ENCODE measurements around the gene PPP2R3C. TPM values are rescaled to one million over a fixed set of nuclear protein-coding genes. Genes with fewer than 3 reads are reported as not detected.
"Not testable (repeated sequence)": the region's sequence is repeated elsewhere in the genome, so short reads cannot be mapped to it uniquely, and the experiment has no call there.

The PPP2R3C gene
- total RNA-seq, 1 donor from 2014 or later = 26.5 TPM

- DNase-seq = no peak
- no peak for TF ChIP-seq CTCF (IDR thresholded peaks at IDR 0.05; ENCODE audit: borderline replicate concordance)
- intact Hi-C loops (cut with micrococcal nuclease) = no loop called here
- no peaks in the 10 kb centered on the region for H3K27me3 ChIP-seq (ENCODE audit: low read depth)
- no peaks in the 10 kb centered on the region for H3K9me3 ChIP-seq (replicated peaks)
- H3K27ac ChIP-seq (replicated peaks) = no peak overlapping the region
- no peak overlapping the region for H3K4me3 ChIP-seq
- H3K36me3 ChIP-seq = peaks cover 71% of the 10 kb centered on the region
- peaks cover 6% of the 10 kb centered on the region for H3K4me1 ChIP-seq
Observed at GRCh38 chr14:35072226-35072625, 49.6 kb downstream of the PPP2R3C start.

- TF ChIP-seq CTCF (IDR thresholded peaks at IDR 0.05; ENCODE audit: borderline replicate concordance) = no peak
- Histone ChIP-seq H3K36me3 (peaks cover 70% of the 10 kb centered on the region), H3K9me3 (replicated peaks) (no peaks in the 10 kb centered on the region), H3K27ac (replicated peaks) (no peak overlapping the region), H3K4me3 (no peak overlapping the region), H3K4me1 (peaks cover 4% of the 10 kb centered on the region), H3K27me3 (ENCODE audit: low read depth) (no peaks in the 10 kb centered on the region)
- intact Hi-C loops (cut with micrococcal nuclease) = no loop called here
- DNase-seq = no peak
Observed at GRCh38 chr14:35068238-35069012, 53.4 kb downstream of the PPP2R3C start.

GRCh38 chr14:35065731-35066130 lies 56.1 kb downstream of the PPP2R3C start:
- DNase-seq; H3K27ac ChIP-seq (replicated peaks); intact Hi-C loops (cut with micrococcal nuclease); H3K27me3 ChIP-seq (ENCODE audit: low read depth); H3K4me3 ChIP-seq; H3K9me3 ChIP-seq (replicated peaks): not testable (repeated sequence)
- peaks cover 60% of the 10 kb centered on the region for H3K36me3 ChIP-seq
- peaks cover 19% of the 10 kb centered on the region for H3K4me1 ChIP-seq

GRCh38 chr14:35061113-35061791 lies 60.5 kb downstream of the PPP2R3C start:
- peak overlapping the region; percentile 72 for H3K27ac ChIP-seq (replicated peaks)
- DNase-seq = peak; percentile 61
- H3K27me3 ChIP-seq (ENCODE audit: low read depth); intact Hi-C loops (cut with micrococcal nuclease); H3K9me3 ChIP-seq (replicated peaks): not testable (repeated sequence)
- H3K4me3 ChIP-seq = peak overlapping the region; percentile 21
- peaks cover 50% of the 10 kb centered on the region for H3K36me3 ChIP-seq
- H3K4me1 ChIP-seq = peaks cover 41% of the 10 kb centered on the region

GRCh38 chr14:35052637-35053036 lies 69.2 kb downstream of the PPP2R3C start:
- peaks cover 51% of the 10 kb centered on the region for H3K36me3 ChIP-seq

GRCh38 chr14:35051796-35052195 lies 70.0 kb downstream of the PPP2R3C start:
- TF ChIP-seq CTCF (IDR thresholded peaks at IDR 0.05; ENCODE audit: borderline replicate concordance) = no peak
- no peaks in the 10 kb centered on the region for H3K27me3 ChIP-seq (ENCODE audit: low read depth)
- no peaks in the 10 kb centered on the region for H3K9me3 ChIP-seq (replicated peaks)
- peaks cover 53% of the 10 kb centered on the region for H3K4me1 ChIP-seq
- intact Hi-C loops (cut with micrococcal nuclease) = no loop called here
- DNase-seq = no peak
- H3K4me3 ChIP-seq = no peak overlapping the region
- H3K36me3 ChIP-seq = peaks cover 47% of the 10 kb centered on the region
- no peak overlapping the region for H3K27ac ChIP-seq (replicated peaks)

More at GRCh38 chr14:35052637-35053036, 69.2 kb downstream of the PPP2R3C start:
- peaks cover 51% of the 10 kb centered on the region for H3K4me1 ChIP-seq
- TF ChIP-seq CTCF (IDR thresholded peaks at IDR 0.05; ENCODE audit: borderline replicate concordance) = no peak
- H3K9me3 ChIP-seq (replicated peaks) = no peaks in the 10 kb centered on the region
- H3K4me3 ChIP-seq = no peak overlapping the region
- H3K27me3 ChIP-seq (ENCODE audit: low read depth) = no peaks in the 10 kb centered on the region
- H3K27ac ChIP-seq (replicated peaks) = no peak overlapping the region
- intact Hi-C loops (cut with micrococcal nuclease) = no loop called here
- DNase-seq = no peak
